SK-N-SH treated with all-trans-retinoic acid at 6 μM for 48 hours (cell line): ENCODE measurements around the gene C1QTNF2.

ENCODE experiments used
- CREB5 ChIP-seq: fragments of 250-450 bp; sonication (Bioruptor Pico); IDR thresholded peaks from 2 replicates; pipeline ENCODE4 v1.5.1; 2020; ENCODE audit warnings: low read depth, mild to moderate bottlenecking, moderate library complexity
- ESRRG ChIP-seq: fragments of 250-450 bp; sonication (Bioruptor Pico); IDR thresholded peaks from 2 replicates; pipeline ENCODE4 v1.6.1; 2021; ENCODE audit warnings: mild to moderate bottlenecking
- ISL1 ChIP-seq: fragments of 250-450 bp; sonication (Bioruptor Pico); IDR thresholded peaks from 2 replicates; pipeline ENCODE4 v2.1.2; 2022; ENCODE audit warnings: mild to moderate bottlenecking, moderate library complexity
- OSR1 ChIP-seq: fragments of 250-450 bp; sonication (Bioruptor Pico); IDR thresholded peaks from 2 replicates; pipeline ENCODE4 v1.8.0; 2022; ENCODE audit warnings: moderate library complexity, mild to moderate bottlenecking, inconsistent platforms
- PPARA ChIP-seq: fragments of 250-450 bp; sonication (Bioruptor Pico); IDR thresholded peaks from 2 replicates; pipeline ENCODE4 v1.5.0; 2020; ENCODE audit warnings: mild to moderate bottlenecking, borderline replicate concordance
- TSHZ2 ChIP-seq: fragments of 250-450 bp; sonication (Bioruptor Pico); IDR thresholded peaks from 2 replicates; pipeline ENCODE4 v1.5.0; 2020; ENCODE audit warnings: mild to moderate bottlenecking, moderate library complexity
- ZFP3 ChIP-seq: fragments of 250-450 bp; sonication (Bioruptor Pico); IDR thresholded peaks from 2 replicates; pipeline ENCODE4 v1.5.0; 2020; ENCODE audit warnings: mild to moderate bottlenecking, moderate library complexity
- ZFP30 ChIP-seq: fragments of 450-650 bp; formaldehyde crosslinking; IDR thresholded peaks from 2 replicates; pipeline ENCODE4 v1.5.0; 2022; ENCODE audit warnings: mild to moderate bottlenecking, moderate library complexity
- ZNF565 ChIP-seq: fragments of 450-650 bp; formaldehyde crosslinking; conservative IDR thresholded peaks from 2 replicates; pipeline ENCODE4 v1.5.0; 2020; ENCODE audit warnings: low read depth, mild to moderate bottlenecking, moderate library complexity
- TF ChIP-seq, protein P1 (sequence below): fragments of 250-450 bp; sonication (Bioruptor Pico); IDR thresholded peaks from 2 replicates; pipeline ENCODE4 v1.8.0; 2021; ENCODE audit warnings: low read depth, mild to moderate bottlenecking, moderate library complexity, borderline replicate concordance

DNA sequence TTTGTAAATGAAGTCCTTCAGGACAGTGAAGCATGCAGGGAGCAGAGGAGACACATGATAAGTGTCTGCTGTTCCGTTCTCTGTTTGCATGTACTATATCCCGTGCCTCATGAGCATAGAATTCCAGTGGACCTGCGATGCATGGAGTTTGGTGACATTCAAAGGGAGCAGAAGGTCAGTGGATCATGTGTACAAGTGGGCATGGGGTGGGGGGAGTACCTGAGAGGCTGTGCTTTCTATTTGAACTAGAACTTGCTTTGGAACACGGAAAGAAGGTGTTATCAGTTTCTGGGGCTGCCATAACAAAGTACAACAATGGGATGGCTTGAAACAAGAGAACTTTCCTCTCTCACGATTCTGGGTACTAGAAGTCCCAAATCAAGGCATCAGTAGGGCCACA is 53.0 kb downstream of the C1QTNF2 start:
- no peak for TF ChIP-seq ZFP3 (CRISPR knock-in tag)
- no peak for TF ChIP-seq ISL1 (CRISPR knock-in tag)
- TF ChIP-seq, protein P1, sequence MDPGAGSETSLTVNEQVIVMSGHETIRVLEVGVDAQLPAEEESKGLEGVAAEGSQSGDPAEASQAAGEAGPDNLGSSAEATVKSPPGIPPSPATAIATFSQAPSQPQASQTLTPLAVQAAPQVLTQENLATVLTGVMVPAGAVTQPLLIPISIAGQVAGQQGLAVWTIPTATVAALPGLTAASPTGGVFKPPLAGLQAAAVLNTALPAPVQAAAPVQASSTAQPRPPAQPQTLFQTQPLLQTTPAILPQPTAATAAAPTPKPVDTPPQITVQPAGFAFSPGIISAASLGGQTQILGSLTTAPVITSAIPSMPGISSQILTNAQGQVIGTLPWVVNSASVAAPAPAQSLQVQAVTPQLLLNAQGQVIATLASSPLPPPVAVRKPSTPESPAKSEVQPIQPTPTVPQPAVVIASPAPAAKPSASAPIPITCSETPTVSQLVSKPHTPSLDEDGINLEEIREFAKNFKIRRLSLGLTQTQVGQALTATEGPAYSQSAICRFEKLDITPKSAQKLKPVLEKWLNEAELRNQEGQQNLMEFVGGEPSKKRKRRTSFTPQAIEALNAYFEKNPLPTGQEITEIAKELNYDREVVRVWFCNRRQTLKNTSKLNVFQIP, result no peak
- TF ChIP-seq ESRRG (CRISPR knock-in tag), result no peak
- TF ChIP-seq ZFP30 (CRISPR knock-in tag), result no peak
- no peak for TF ChIP-seq PPARA (CRISPR knock-in tag)
- no peak for TF ChIP-seq CREB5 (CRISPR knock-in tag)
- TF ChIP-seq OSR1 (CRISPR knock-in tag), result no peak
- no peak for TF ChIP-seq ZNF565
- no peak for TF ChIP-seq TSHZ2
